Chondrocyte (in vitro differentiated cells): ENCODE measurements around the gene CLDN1. TPM values are rescaled to one million over a fixed set of nuclear protein-coding genes. Genes with fewer than 3 reads are reported as not detected.

Source experiments
- DNase-seq: peaks from one replicate; pipeline ENCODE4 v3.0.0; 2021; ENCODE audit warnings: mixed read lengths, low spot score
- H3K27ac Mint-ChIP-seq: one replicate; pipeline ENCODE4 v1.8.0; 2021; ENCODE audit warnings: mild to moderate bottlenecking, moderate library complexity, mixed read lengths; ENCODE audit not compliant: unreplicated experiment
- H3K27me3 Mint-ChIP-seq: 2 replicates; pipeline ENCODE4 v1.8.0; 2021; ENCODE audit warnings: low read depth, mixed read lengths
- H3K36me3 Mint-ChIP-seq: 2 replicates; pipeline ENCODE4 v1.8.0; 2021; ENCODE audit warnings: low read depth, mixed read lengths
- H3K4me1 Mint-ChIP-seq: 2 replicates; pipeline ENCODE4 v1.8.0; 2021; ENCODE audit warnings: low read depth, mild to moderate bottlenecking, mixed read lengths
- H3K4me3 Mint-ChIP-seq: one replicate; pipeline ENCODE4 v1.8.0; 2021; ENCODE audit warnings: mild to moderate bottlenecking, moderate library complexity, mixed read lengths; ENCODE audit not compliant: unreplicated experiment
- H3K9me3 Mint-ChIP-seq: 2 replicates; pipeline ENCODE4 v1.8.0; 2021; ENCODE audit warnings: low read depth, mixed read lengths
- CTCF ChIP-seq: fragments of 200-600 bp; sonication (generic); IDR thresholded peaks from 2 replicates; pipeline ENCODE4 v1.5.0; 2021; ENCODE audit warnings: antibody characterized with exemption, mild to moderate bottlenecking, moderate library complexity
- total RNA-seq: library from RNA; stranded (reverse); gene quantifications from 3 replicates; pipeline ENCODE4 v1.2.1, GENCODE V29; 2021

Gene CLDN1
- total RNA-seq, 1 donor from 2014 or later: 13.1 TPM

GRCh38 chr3:190266265-190266912, 55.9 kb downstream of the CLDN1 start:
- TF ChIP-seq CTCF: no peak
- no peaks in the 10 kb centered on the region for H3K9me3 Mint-ChIP-seq

GRCh38 chr3:190265796-190266195, 56.5 kb downstream of the CLDN1 start:
- no peak for DNase-seq
- no peak overlapping the region for H3K4me3 Mint-ChIP-seq
- no peaks in the 10 kb centered on the region for H3K27me3 Mint-ChIP-seq
- H3K9me3 Mint-ChIP-seq: no peaks in the 10 kb centered on the region
- peaks cover 42% of the 10 kb centered on the region for H3K4me1 Mint-ChIP-seq
- no peaks in the 10 kb centered on the region for H3K36me3 Mint-ChIP-seq
- H3K27ac Mint-ChIP-seq: peak overlapping the region; percentile 72
- TF ChIP-seq CTCF: no peak

More at GRCh38 chr3:190266265-190266912, 55.9 kb downstream of the CLDN1 start:
- Mint-ChIP-seq H3K4me3 (no peak overlapping the region), H3K27ac (peak overlapping the region; percentile 72), H3K36me3 (no peaks in the 10 kb centered on the region), H3K4me1 (peaks cover 36% of the 10 kb centered on the region), H3K27me3 (no peaks in the 10 kb centered on the region)
- no peak for DNase-seq

GRCh38 chr3:190265126-190265525, 57.1 kb downstream of the CLDN1 start:
- DNase-seq: no peak
- TF ChIP-seq CTCF: no peak
- H3K27ac Mint-ChIP-seq: peak overlapping the region; percentile 46
- H3K4me3 Mint-ChIP-seq: no peak overlapping the region
- H3K27me3 Mint-ChIP-seq: no peaks in the 10 kb centered on the region
- H3K36me3 Mint-ChIP-seq: no peaks in the 10 kb centered on the region
- H3K4me1 Mint-ChIP-seq: peaks cover 49% of the 10 kb centered on the region
- no peaks in the 10 kb centered on the region for H3K9me3 Mint-ChIP-seq

- H3K27ac Mint-ChIP-seq: peak overlapping the region; percentile 3
- no peak for DNase-seq
- H3K4me3 Mint-ChIP-seq: no peak overlapping the region
- H3K36me3 Mint-ChIP-seq: no peaks in the 10 kb centered on the region
- no peaks in the 10 kb centered on the region for H3K9me3 Mint-ChIP-seq
- peaks cover 50% of the 10 kb centered on the region for H3K4me1 Mint-ChIP-seq
- no peaks in the 10 kb centered on the region for H3K27me3 Mint-ChIP-seq
- TF ChIP-seq CTCF: no peak
Observed at GRCh38 chr3:190261740-190262139, 60.5 kb downstream of the CLDN1 start.

- TF ChIP-seq CTCF: peak; percentile 27
- Mint-ChIP-seq H3K4me1 (peaks cover 42% of the 10 kb centered on the region), H3K9me3 (no peaks in the 10 kb centered on the region), H3K27ac (peak overlapping the region; percentile 84), H3K4me3 (no peak overlapping the region), H3K27me3 (no peaks in the 10 kb centered on the region), H3K36me3 (no peaks in the 10 kb centered on the region)
- no peak for DNase-seq
Observed at GRCh38 chr3:190261015-190261414, 61.2 kb downstream of the CLDN1 start.
